ENCODE results near the gene NHERF1.

Gene NHERF1

DNA sequence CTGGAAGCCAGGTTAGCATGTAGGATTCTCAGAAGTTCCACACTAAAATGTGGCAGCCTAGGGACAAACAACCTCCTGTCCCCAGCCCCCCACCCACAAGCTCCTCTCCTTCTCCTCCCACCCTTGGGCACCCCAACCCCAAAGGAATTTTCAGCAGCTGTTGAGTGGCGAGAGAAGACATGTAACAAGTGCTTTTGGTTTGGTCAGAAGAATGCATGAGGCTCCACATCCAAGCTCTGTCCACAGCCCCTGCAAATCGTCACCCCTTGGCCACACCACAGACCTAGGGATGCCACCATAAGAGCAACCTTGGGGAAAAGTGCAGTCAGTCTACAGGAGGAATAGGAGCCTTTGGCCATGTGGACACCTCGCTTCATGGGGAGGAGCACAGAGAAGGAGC lies 23.3 kb upstream of the NHERF1 start:
- Histone ChIP-seq H3K36me3 (ENCODE audit: insufficient read depth, insufficient read length, low read length) (no peaks in the 10 kb centered on the region), H3K4me1 (ENCODE audit: insufficient read depth, insufficient read length) (no peaks in the 10 kb centered on the region), H3K9ac (ENCODE audit: insufficient read length, low read depth) (no peak overlapping the region), H3K27me3 (ENCODE audit: insufficient read depth, insufficient read length) (no peaks in the 10 kb centered on the region), H3K4me3 (ENCODE audit: insufficient read length, low read depth) (no peak overlapping the region), H3K9me3 (ENCODE audit: insufficient read depth, low read length) (peaks cover 11% of the 10 kb centered on the region)
- DNase-seq (ENCODE audit: low read depth, low spot score): no peak
- TF ChIP-seq YY1 (IDR thresholded peaks at IDR 0.05; ENCODE audit: insufficient read depth, insufficient read length) (no peak), SUZ12 (IDR thresholded peaks at IDR 0.05; ENCODE audit: extremely low read depth, insufficient read depth, insufficient read length) (no peak), ZNF274 (IDR thresholded peaks at IDR 0.05; ENCODE audit: low read depth, low read length) (no peak)

- Histone ChIP-seq H3K9me3 (ENCODE audit: insufficient read depth, low read length) (peaks cover 11% of the 10 kb centered on the region), H3K4me1 (ENCODE audit: insufficient read depth, insufficient read length) (no peaks in the 10 kb centered on the region), H3K4me3 (ENCODE audit: insufficient read length, low read depth) (no peak overlapping the region), H3K36me3 (ENCODE audit: insufficient read depth, insufficient read length, low read length) (no peaks in the 10 kb centered on the region), H3K27me3 (ENCODE audit: insufficient read depth, insufficient read length) (peaks cover 3% of the 10 kb centered on the region), H3K9ac (ENCODE audit: insufficient read length, low read depth) (no peak overlapping the region)
- no peak for DNase-seq (ENCODE audit: low read depth, low spot score)
- TF ChIP-seq YY1 (IDR thresholded peaks at IDR 0.05; ENCODE audit: insufficient read depth, insufficient read length) (no peak), SUZ12 (IDR thresholded peaks at IDR 0.05; ENCODE audit: extremely low read depth, insufficient read depth, insufficient read length) (no peak), ZNF274 (IDR thresholded peaks at IDR 0.05; ENCODE audit: low read depth, low read length) (no peak)
These were observed 20.3 kb upstream of the NHERF1 start for GRCh38 chr17:74728033-74728701.

- no peaks in the 10 kb centered on the region for H3K4me1 ChIP-seq (ENCODE audit: insufficient read depth, insufficient read length)
- no peak overlapping the region for H3K9ac ChIP-seq (ENCODE audit: insufficient read length, low read depth)
- H3K9me3 ChIP-seq (ENCODE audit: insufficient read depth, low read length): peaks cover 11% of the 10 kb centered on the region
- DNase-seq (ENCODE audit: low read depth, low spot score): no peak
- no peak for TF ChIP-seq YY1 (IDR thresholded peaks at IDR 0.05; ENCODE audit: insufficient read depth, insufficient read length)
- TF ChIP-seq ZNF274 (IDR thresholded peaks at IDR 0.05; ENCODE audit: low read depth, low read length): no peak
- TF ChIP-seq SUZ12 (IDR thresholded peaks at IDR 0.05; ENCODE audit: extremely low read depth, insufficient read depth, insufficient read length): no peak
- H3K36me3 ChIP-seq (ENCODE audit: insufficient read depth, insufficient read length, low read length): no peaks in the 10 kb centered on the region
- no peak overlapping the region for H3K4me3 ChIP-seq (ENCODE audit: insufficient read length, low read depth)
- peaks cover 4% of the 10 kb centered on the region for H3K27me3 ChIP-seq (ENCODE audit: insufficient read depth, insufficient read length)
These were observed 19.7 kb upstream of the NHERF1 start for GRCh38 chr17:74728702-74729075.

- TF ChIP-seq ZNF274 (IDR thresholded peaks at IDR 0.05; ENCODE audit: low read depth, low read length): no peak
- TF ChIP-seq SUZ12 (IDR thresholded peaks at IDR 0.05; ENCODE audit: extremely low read depth, insufficient read depth, insufficient read length): no peak
- no peak for TF ChIP-seq YY1 (IDR thresholded peaks at IDR 0.05; ENCODE audit: insufficient read depth, insufficient read length)
- Histone ChIP-seq H3K4me3 (ENCODE audit: insufficient read length, low read depth) (no peak overlapping the region), H3K4me1 (ENCODE audit: insufficient read depth, insufficient read length) (no peaks in the 10 kb centered on the region), H3K36me3 (ENCODE audit: insufficient read depth, insufficient read length, low read length) (no peaks in the 10 kb centered on the region), H3K9me3 (ENCODE audit: insufficient read depth, low read length) (peaks cover 11% of the 10 kb centered on the region), H3K27me3 (ENCODE audit: insufficient read depth, insufficient read length) (peaks cover 9% of the 10 kb centered on the region), H3K9ac (ENCODE audit: insufficient read length, low read depth) (no peak overlapping the region)
- no peak for DNase-seq (ENCODE audit: low read depth, low spot score)
These were observed 19.1 kb upstream of the NHERF1 start for GRCh38 chr17:74729368-74729767.

- Histone ChIP-seq H3K4me1 (ENCODE audit: insufficient read depth, insufficient read length) (no peaks in the 10 kb centered on the region), H3K9ac (ENCODE audit: insufficient read length, low read depth) (no peak overlapping the region), H3K27me3 (ENCODE audit: insufficient read depth, insufficient read length) (peaks cover 9% of the 10 kb centered on the region), H3K36me3 (ENCODE audit: insufficient read depth, insufficient read length, low read length) (no peaks in the 10 kb centered on the region), H3K4me3 (ENCODE audit: insufficient read length, low read depth) (no peak overlapping the region), H3K9me3 (ENCODE audit: insufficient read depth, low read length) (peaks cover 11% of the 10 kb centered on the region)
- no peak for TF ChIP-seq YY1 (IDR thresholded peaks at IDR 0.05; ENCODE audit: insufficient read depth, insufficient read length)
- no peak for TF ChIP-seq SUZ12 (IDR thresholded peaks at IDR 0.05; ENCODE audit: extremely low read depth, insufficient read depth, insufficient read length)
- no peak for TF ChIP-seq ZNF274 (IDR thresholded peaks at IDR 0.05; ENCODE audit: low read depth, low read length)
- DNase-seq (ENCODE audit: low read depth, low spot score): no peak
These were observed 18.6 kb upstream of the NHERF1 start for GRCh38 chr17:74729866-74730265.

- H3K4me3 ChIP-seq (ENCODE audit: insufficient read length, low read depth): no peak overlapping the region
- no peaks in the 10 kb centered on the region for H3K36me3 ChIP-seq (ENCODE audit: insufficient read depth, insufficient read length, low read length)
- TF ChIP-seq ZNF274 (IDR thresholded peaks at IDR 0.05; ENCODE audit: low read depth, low read length) (no peak), YY1 (IDR thresholded peaks at IDR 0.05; ENCODE audit: insufficient read depth, insufficient read length) (no peak), SUZ12 (IDR thresholded peaks at IDR 0.05; ENCODE audit: extremely low read depth, insufficient read depth, insufficient read length) (no peak)
- no peaks in the 10 kb centered on the region for H3K4me1 ChIP-seq (ENCODE audit: insufficient read depth, insufficient read length)
- no peak for DNase-seq (ENCODE audit: low read depth, low spot score)
- H3K9me3 ChIP-seq (ENCODE audit: insufficient read depth, low read length): peaks cover 11% of the 10 kb centered on the region
- peaks cover 14% of the 10 kb centered on the region for H3K27me3 ChIP-seq (ENCODE audit: insufficient read depth, insufficient read length)
- no peak overlapping the region for H3K9ac ChIP-seq (ENCODE audit: insufficient read length, low read depth)
These were observed 17.7 kb upstream of the NHERF1 start for GRCh38 chr17:74730491-74731346.

DNA sequence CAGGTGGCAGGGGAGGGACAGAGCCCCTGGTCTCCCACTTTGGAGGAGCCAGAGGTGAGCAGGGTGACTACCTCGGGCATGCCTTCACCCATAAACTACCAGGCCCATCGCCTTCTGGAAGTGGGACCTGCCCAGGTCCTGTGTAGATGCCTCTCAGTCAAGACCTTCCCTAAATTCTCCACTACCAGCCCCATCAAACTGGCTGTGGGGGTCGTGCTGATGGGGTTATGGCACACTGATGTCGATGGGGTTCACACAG lies 17.2 kb upstream of the NHERF1 start:
- Histone ChIP-seq H3K9me3 (ENCODE audit: insufficient read depth, low read length) (peaks cover 11% of the 10 kb centered on the region), H3K9ac (ENCODE audit: insufficient read length, low read depth) (no peak overlapping the region), H3K4me1 (ENCODE audit: insufficient read depth, insufficient read length) (no peaks in the 10 kb centered on the region), H3K36me3 (ENCODE audit: insufficient read depth, insufficient read length, low read length) (no peaks in the 10 kb centered on the region), H3K4me3 (ENCODE audit: insufficient read length, low read depth) (no peak overlapping the region), H3K27me3 (ENCODE audit: insufficient read depth, insufficient read length) (peaks cover 14% of the 10 kb centered on the region)
- TF ChIP-seq YY1 (IDR thresholded peaks at IDR 0.05; ENCODE audit: insufficient read depth, insufficient read length) (no peak), SUZ12 (IDR thresholded peaks at IDR 0.05; ENCODE audit: extremely low read depth, insufficient read depth, insufficient read length) (no peak), ZNF274 (IDR thresholded peaks at IDR 0.05; ENCODE audit: low read depth, low read length) (no peak)
- DNase-seq (ENCODE audit: low read depth, low spot score): no peak
